Measurements from ENCODE around the gene ZNF566.

ZNF566 gene

DNA sequence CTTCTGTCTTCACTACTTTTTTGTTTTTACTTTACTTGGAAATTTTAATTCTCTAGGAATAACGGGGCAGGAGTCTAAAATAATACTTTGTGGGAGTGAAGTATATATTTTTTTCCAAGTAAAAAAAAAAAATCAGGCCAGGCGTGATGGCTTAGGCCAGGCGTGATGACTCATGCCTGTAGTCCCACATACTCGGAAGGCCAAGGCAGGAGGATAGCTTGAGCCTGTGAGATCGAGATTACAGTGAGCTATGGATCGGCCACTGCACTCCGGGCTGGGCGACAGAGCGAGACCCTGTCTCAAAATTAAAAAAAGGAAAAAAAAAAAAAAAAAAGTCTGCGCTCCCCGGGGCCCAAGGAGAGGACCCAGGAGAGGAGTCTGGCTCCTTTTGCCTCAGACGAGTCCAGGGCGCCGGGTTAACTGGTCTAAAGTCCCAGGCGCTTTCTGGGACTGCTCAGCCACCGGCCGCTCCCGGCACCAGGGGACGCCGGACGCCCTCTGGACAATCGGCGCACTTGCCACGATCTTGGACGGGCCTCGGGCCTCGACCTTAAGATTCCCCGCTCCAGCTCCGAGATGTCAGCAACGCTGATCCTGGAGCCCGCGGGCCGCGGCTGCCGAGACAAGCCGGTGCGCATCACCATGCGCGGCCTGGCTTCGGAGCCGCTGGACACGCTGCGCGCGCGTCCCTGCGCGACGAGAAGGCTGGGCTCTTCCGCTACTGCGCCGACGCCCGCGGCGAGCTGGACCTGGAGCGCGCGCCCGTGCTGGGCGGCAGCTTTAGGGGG lies 68.2 kb downstream of the ZNF566 start:
- H3K27ac ChIP-seq: no peak overlapping the region
- ChIA-PET CTCF (no interaction called here), POLR2A (ENCODE audit: low non-redundant PET) (no interaction called here)
- TF ChIP-seq, protein P1, sequence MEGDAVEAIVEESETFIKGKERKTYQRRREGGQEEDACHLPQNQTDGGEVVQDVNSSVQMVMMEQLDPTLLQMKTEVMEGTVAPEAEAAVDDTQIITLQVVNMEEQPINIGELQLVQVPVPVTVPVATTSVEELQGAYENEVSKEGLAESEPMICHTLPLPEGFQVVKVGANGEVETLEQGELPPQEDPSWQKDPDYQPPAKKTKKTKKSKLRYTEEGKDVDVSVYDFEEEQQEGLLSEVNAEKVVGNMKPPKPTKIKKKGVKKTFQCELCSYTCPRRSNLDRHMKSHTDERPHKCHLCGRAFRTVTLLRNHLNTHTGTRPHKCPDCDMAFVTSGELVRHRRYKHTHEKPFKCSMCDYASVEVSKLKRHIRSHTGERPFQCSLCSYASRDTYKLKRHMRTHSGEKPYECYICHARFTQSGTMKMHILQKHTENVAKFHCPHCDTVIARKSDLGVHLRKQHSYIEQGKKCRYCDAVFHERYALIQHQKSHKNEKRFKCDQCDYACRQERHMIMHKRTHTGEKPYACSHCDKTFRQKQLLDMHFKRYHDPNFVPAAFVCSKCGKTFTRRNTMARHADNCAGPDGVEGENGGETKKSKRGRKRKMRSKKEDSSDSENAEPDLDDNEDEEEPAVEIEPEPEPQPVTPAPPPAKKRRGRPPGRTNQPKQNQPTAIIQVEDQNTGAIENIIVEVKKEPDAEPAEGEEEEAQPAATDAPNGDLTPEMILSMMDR (conservative IDR thresholded peaks at IDR 0.05; ENCODE audit: low read depth): no peak
- no peak for DNase-seq (ENCODE audit: low spot score)

- POLR2A ChIA-PET (ENCODE audit: low non-redundant PET): no interaction called here
- CTCF ChIA-PET: no interaction called here
- H3K27ac ChIP-seq: no peak within 1 kb of the TSS
- peak; percentile 33 for DNase-seq (ENCODE audit: low spot score)
- TF ChIP-seq, protein P1 (conservative IDR thresholded peaks at IDR 0.05; ENCODE audit: low read depth): no peak
Measured at GRCh38 chr19:36418287-36419001, 70.9 kb downstream of the ZNF566 start, which contains the start of gene ZFP82. TSS of gene ZFP82 (minus strand) at chr19:36418644. CDS start at chr19:36409789, 8,855 bp downstream.

DNA sequence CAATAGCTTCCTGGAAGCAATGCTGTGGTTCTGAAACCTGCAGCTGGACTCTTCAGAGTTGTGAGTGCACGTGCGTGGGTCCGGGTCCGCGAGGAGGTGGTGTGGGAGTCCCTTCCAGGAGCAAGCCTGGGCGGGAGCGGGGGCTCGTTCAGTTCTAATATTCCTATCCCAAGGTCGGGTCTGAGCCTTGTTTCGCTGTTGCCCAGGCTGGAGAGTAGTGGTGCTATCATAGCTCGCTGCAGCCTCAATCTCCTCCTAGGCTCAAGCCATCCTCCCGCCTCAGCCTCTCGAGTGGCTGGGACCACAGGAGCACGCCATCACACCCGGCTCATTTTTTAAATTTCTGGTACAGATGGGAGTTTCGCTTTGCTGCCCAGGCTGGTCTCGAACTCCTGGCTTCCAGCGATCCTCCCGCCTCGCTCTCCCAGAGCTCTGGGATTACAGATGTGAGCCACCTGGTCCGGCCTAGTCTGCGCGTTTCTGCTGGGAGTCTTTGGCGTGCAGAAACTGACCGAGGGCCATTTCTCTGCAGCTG lies 71.5 kb downstream of the ZNF566 start:
- H3K27ac ChIP-seq: no peak overlapping the region
- no peak for DNase-seq (ENCODE audit: low spot score)
- ChIA-PET CTCF (no interaction called here), POLR2A (ENCODE audit: low non-redundant PET) (no interaction called here)
- TF ChIP-seq, protein P1 (conservative IDR thresholded peaks at IDR 0.05; ENCODE audit: low read depth): no peak

DNA sequence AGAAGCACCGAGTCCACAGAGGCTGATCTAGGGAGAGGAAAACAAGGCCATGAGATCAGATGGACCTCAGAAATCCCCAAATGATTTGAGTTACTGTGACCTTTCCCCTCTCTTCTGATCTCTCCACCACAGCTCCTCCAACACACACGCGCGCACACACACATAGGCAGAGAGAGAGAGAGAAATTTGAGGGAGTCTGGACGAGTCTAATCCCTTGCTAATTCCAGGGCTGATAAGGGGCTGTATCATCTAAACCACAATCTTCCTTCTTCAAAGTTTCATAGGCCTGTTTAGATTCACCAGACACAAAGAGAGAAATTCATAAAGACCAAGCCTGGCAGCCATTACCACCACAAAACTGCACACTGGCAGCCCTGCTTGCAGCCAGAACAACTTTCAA lies 79.5 kb downstream of the ZNF566 start:
- ChIA-PET CTCF (no interaction called here), POLR2A (ENCODE audit: low non-redundant PET) (no interaction called here)
- H3K27ac ChIP-seq: no peak overlapping the region
- TF ChIP-seq, protein P1 (conservative IDR thresholded peaks at IDR 0.05; ENCODE audit: low read depth): no peak
- DNase-seq (ENCODE audit: low spot score): no peak

GRCh38 chr19:36408101-36408500 lies 81.3 kb downstream of the ZNF566 start:
- no peak overlapping the region for H3K27ac ChIP-seq
- TF ChIP-seq, protein P1 (conservative IDR thresholded peaks at IDR 0.05; ENCODE audit: low read depth): no peak
- no peak for DNase-seq (ENCODE audit: low spot score)
- POLR2A ChIA-PET (ENCODE audit: low non-redundant PET): no interaction called here
- CTCF ChIA-PET: no interaction called here

GRCh38 chr19:36404498-36404897 lies 84.9 kb downstream of the ZNF566 start:
- ChIA-PET CTCF (no interaction called here), POLR2A (ENCODE audit: low non-redundant PET) (no interaction called here)
- no peak for DNase-seq (ENCODE audit: low spot score)
- TF ChIP-seq, protein P1 (conservative IDR thresholded peaks at IDR 0.05; ENCODE audit: low read depth): no peak
- no peak overlapping the region for H3K27ac ChIP-seq
